ACC112 (cell line): ENCODE measurements around the gene SIPA1L3.

Source experiments
- H2AFZ ChIP-seq: fragments of 200-600 bp; sonication (generic); one replicate; pipeline ENCODE4 v1.6.0; 2017; ENCODE audit warnings: antibody characterized with exemption, low read length; ENCODE audit not compliant: unreplicated experiment
- H3K27ac ChIP-seq: fragments of 200-600 bp; sonication (generic); 2 replicates; pipeline ENCODE4 v1.5.1; 2014; ENCODE audit warnings: low read depth, mild to moderate bottlenecking, antibody characterized with exemption, low read length, moderate library complexity
- H3K27me3 ChIP-seq: fragments of 200-600 bp; sonication (generic); 2 replicates; pipeline ENCODE4 v1.6.1; 2014; ENCODE audit warnings: mild to moderate bottlenecking, antibody characterized with exemption, low read length, moderate library complexity, mixed read lengths; ENCODE audit not compliant: insufficient read depth
- H3K36me3 ChIP-seq: fragments of 200-600 bp; sonication (generic); 2 replicates; pipeline ENCODE4 v1.6.1; 2016; ENCODE audit warnings: mild to moderate bottlenecking, antibody characterized with exemption, low read length, moderate library complexity, mixed read lengths; ENCODE audit not compliant: insufficient read depth
- H3K4me1 ChIP-seq: fragments of 200-600 bp; sonication (generic); one replicate; pipeline ENCODE4 v1.6.1; 2016; ENCODE audit warnings: low read length, mixed read lengths; ENCODE audit not compliant: insufficient read depth, unreplicated experiment, control insufficient read depth
- H3K4me3 ChIP-seq: fragments of 200-600 bp; sonication (generic); 2 replicates; pipeline ENCODE4 v1.5.1; 2014; ENCODE audit warnings: mild to moderate bottlenecking, low read depth, low read length
- H3K79me2 ChIP-seq: fragments of 200-600 bp; sonication (generic); one replicate; pipeline ENCODE4 v1.6.0; 2016; ENCODE audit warnings: low read length; ENCODE audit not compliant: control insufficient read depth, unreplicated experiment, insufficient read depth

SIPA1L3 gene

GRCh38 chr19:37998801-37999308 lies 91.8 kb downstream of the SIPA1L3 start:
- H2AFZ ChIP-seq: no peak overlapping the region

GRCh38 chr19:37999309-38000213 lies 92.6 kb downstream of the SIPA1L3 start:
- Histone ChIP-seq H3K27ac (peak overlapping the region; percentile 99), H2AFZ (no peak overlapping the region), H3K4me1 (peaks cover 44% of the 10 kb centered on the region), H3K36me3 (no peaks in the 10 kb centered on the region), H3K4me3 (no peak overlapping the region), H3K27me3 (no peaks in the 10 kb centered on the region), H3K79me2 (peaks cover 7% of the 10 kb centered on the region)

More at GRCh38 chr19:37998801-37999308, 91.8 kb downstream of the SIPA1L3 start:
- no peaks in the 10 kb centered on the region for H3K27me3 ChIP-seq
- no peaks in the 10 kb centered on the region for H3K36me3 ChIP-seq
- H3K27ac ChIP-seq: peak overlapping the region; percentile 99
- no peak overlapping the region for H3K4me3 ChIP-seq
- peaks cover 7% of the 10 kb centered on the region for H3K79me2 ChIP-seq
- H3K4me1 ChIP-seq: peaks cover 38% of the 10 kb centered on the region

GRCh38 chr19:38001158-38001781 lies 94.3 kb downstream of the SIPA1L3 start:
- Histone ChIP-seq H3K27me3 (no peaks in the 10 kb centered on the region), H3K27ac (peak overlapping the region; percentile 68), H3K4me3 (no peak overlapping the region), H3K36me3 (no peaks in the 10 kb centered on the region), H2AFZ (no peak overlapping the region), H3K4me1 (peaks cover 56% of the 10 kb centered on the region), H3K79me2 (peaks cover 7% of the 10 kb centered on the region)

- Histone ChIP-seq H2AFZ (peak overlapping the region; percentile 31), H3K4me1 (peaks cover 47% of the 10 kb centered on the region), H3K36me3 (no peaks in the 10 kb centered on the region), H3K27ac (peak overlapping the region; percentile 100), H3K27me3 (no peaks in the 10 kb centered on the region), H3K4me3 (peak overlapping the region; percentile 69), H3K79me2 (peaks cover 4% of the 10 kb centered on the region)
Measured at GRCh38 chr19:38003438-38004185, 96.6 kb downstream of the SIPA1L3 start.

- H2AFZ ChIP-seq: no peak overlapping the region
- no peaks in the 10 kb centered on the region for H3K27me3 ChIP-seq
- H3K4me1 ChIP-seq: peaks cover 42% of the 10 kb centered on the region
- H3K4me3 ChIP-seq: peak overlapping the region; percentile 69
- peaks cover 4% of the 10 kb centered on the region for H3K79me2 ChIP-seq
- H3K27ac ChIP-seq: peak overlapping the region; percentile 100
- H3K36me3 ChIP-seq: no peaks in the 10 kb centered on the region
Measured at GRCh38 chr19:38004186-38004520, 97.1 kb downstream of the SIPA1L3 start.

- Histone ChIP-seq H2AFZ (no peak overlapping the region), H3K79me2 (peaks cover 4% of the 10 kb centered on the region)
Measured at GRCh38 chr19:38004521-38005223, 97.7 kb downstream of the SIPA1L3 start.

GRCh38 chr19:38005224-38005614 lies 98.2 kb downstream of the SIPA1L3 start:
- 0 out of 2 replicates have a peak overlapping the region, but pooled peaks have one; percentile 16 for H3K4me3 ChIP-seq
- H2AFZ ChIP-seq: no peak overlapping the region
- peak overlapping the region; percentile 100 for H3K27ac ChIP-seq
- H3K27me3 ChIP-seq: no peaks in the 10 kb centered on the region
- H3K79me2 ChIP-seq: peaks cover 4% of the 10 kb centered on the region
- H3K4me1 ChIP-seq: peaks cover 32% of the 10 kb centered on the region
- no peaks in the 10 kb centered on the region for H3K36me3 ChIP-seq

More at GRCh38 chr19:38004521-38005223, 97.7 kb downstream of the SIPA1L3 start:
- peak overlapping the region; percentile 69 for H3K4me3 ChIP-seq
- H3K27me3 ChIP-seq: no peaks in the 10 kb centered on the region
- peaks cover 37% of the 10 kb centered on the region for H3K4me1 ChIP-seq
- H3K36me3 ChIP-seq: no peaks in the 10 kb centered on the region
- peak overlapping the region; percentile 100 for H3K27ac ChIP-seq

GRCh38 chr19:38006361-38007045 lies 99.5 kb downstream of the SIPA1L3 start:
- Histone ChIP-seq H3K79me2 (peaks cover 4% of the 10 kb centered on the region), H2AFZ (no peak overlapping the region), H3K36me3 (no peaks in the 10 kb centered on the region), H3K27ac (no peak overlapping the region), H3K4me3 (no peak overlapping the region), H3K27me3 (no peaks in the 10 kb centered on the region), H3K4me1 (peaks cover 28% of the 10 kb centered on the region)

GRCh38 chr19:38009650-38010242 lies 102.7 kb downstream of the SIPA1L3 start:
- Histone ChIP-seq H3K4me1 (peaks cover 11% of the 10 kb centered on the region), H3K27ac (no peak overlapping the region), H3K27me3 (no peaks in the 10 kb centered on the region), H3K4me3 (no peak overlapping the region), H2AFZ (no peak overlapping the region), H3K36me3 (no peaks in the 10 kb centered on the region), H3K79me2 (peaks cover 2% of the 10 kb centered on the region)
